ENCODE results near the gene SLC8A3. TPM values are rescaled to one million over a fixed set of nuclear protein-coding genes. Genes with fewer than 3 reads are reported as not detected.
A peak's percentile ranks its signal among the peaks of the same experiment; 100 is the strongest.

The SLC8A3 gene
- total RNA-seq, 1 donor from 2014 or later, result not detected

DNA sequence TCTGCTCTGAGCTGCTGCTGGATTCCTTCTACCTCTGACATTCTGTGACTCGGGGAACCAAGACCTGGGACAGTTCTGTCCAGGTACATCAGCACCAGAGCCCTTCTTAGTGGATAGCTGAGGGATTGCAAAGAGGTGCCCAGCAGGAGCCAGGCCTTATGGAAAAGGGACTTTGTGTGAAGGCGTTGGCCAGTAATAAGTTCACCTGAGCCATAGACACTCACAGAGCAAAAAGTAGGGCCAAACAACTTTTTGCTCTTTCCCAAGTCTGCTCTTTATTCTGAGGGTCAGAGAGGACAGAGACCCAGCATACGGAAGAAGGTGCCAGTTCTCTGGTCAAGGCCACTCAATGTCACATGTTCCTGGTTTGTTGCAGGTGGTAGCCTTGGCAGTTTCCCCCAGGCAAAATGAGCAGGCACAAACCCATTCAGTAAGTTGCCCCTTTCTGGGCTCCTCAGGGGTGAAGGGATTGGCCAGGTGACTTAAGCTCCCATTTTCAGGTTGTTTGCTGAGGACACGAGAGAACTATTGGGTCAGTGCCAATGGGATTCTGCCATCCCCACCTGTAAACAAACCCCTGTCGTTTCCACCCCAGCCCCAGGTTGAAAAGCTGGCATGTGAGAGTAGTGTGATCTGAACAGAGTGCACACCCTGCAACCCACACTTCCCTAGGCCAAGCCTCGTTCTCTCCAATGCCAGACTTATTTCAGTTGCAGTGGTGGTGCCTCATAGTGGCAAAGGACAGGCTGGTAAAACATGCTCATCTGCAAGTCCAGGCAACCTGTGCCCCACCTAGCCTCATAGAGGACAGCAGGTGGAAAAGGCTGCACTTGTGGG is 159.2 kb downstream of the SLC8A3 start:
- no peaks in the 10 kb centered on the region for H3K36me3 ChIP-seq (ENCODE audit: control insufficient read depth, insufficient read depth, low read length)
- FAIRE-seq (peak; percentile 18), DNase-seq (ENCODE audit: low read depth) (no peak)
- no peak overlapping the region for H3K4me3 ChIP-seq (ENCODE audit: low read depth, low read length)
- no peak for TF ChIP-seq CTCF (IDR thresholded peaks at IDR 0.05; ENCODE audit: insufficient read depth, low read length, severe bottlenecking)
- no peaks in the 10 kb centered on the region for H3K27me3 ChIP-seq (ENCODE audit: control insufficient read depth, insufficient read depth, low read length)

DNA sequence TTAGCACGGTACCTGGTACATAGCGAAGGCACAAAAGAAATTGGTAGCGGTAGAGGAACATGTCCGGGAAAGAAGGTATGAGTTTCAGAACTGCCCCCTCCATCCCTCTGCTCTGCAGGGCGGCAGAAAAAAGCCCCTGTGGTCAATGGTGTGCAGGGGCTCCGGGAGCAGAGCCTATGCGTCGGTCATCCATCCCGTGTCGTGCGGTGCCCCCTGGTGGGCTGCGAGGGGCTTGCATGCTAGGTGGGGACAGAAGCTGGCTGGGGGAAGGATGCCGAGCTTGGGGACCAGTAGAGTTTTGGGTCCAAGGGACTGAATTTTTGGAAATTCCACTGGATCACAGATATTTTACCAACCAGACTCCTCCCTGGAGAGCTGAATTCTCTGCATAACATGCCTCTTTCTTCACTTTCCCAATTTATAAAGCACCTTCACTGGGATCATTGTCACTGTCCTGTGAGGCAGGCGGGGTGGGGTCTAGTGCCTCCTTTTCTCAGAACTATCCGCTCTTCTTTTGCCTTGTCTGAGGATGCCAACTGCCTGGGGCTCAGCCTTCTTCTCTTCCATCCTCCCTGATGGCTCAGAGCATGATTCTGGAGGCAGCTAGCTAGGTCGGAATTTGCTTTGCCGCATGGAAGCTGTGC is 160.8 kb downstream of the SLC8A3 start:
- DNase-seq (ENCODE audit: low read depth) (peak; percentile 32), FAIRE-seq (no peak)
- H3K4me3 ChIP-seq (ENCODE audit: low read depth, low read length), result no peak overlapping the region
- H3K27me3 ChIP-seq (ENCODE audit: control insufficient read depth, insufficient read depth, low read length), result no peaks in the 10 kb centered on the region
- peaks cover 1% of the 10 kb centered on the region for H3K36me3 ChIP-seq (ENCODE audit: control insufficient read depth, insufficient read depth, low read length)
- TF ChIP-seq CTCF (IDR thresholded peaks at IDR 0.05; ENCODE audit: insufficient read depth, low read length, severe bottlenecking), result peak; percentile 92

GRCh38 chr14:70023871-70024270 is 164.9 kb downstream of the SLC8A3 start:
- no peak for TF ChIP-seq CTCF (IDR thresholded peaks at IDR 0.05; ENCODE audit: insufficient read depth, low read length, severe bottlenecking)
- no peak overlapping the region for H3K4me3 ChIP-seq (ENCODE audit: low read depth, low read length)
- no peak for FAIRE-seq
- DNase-seq (ENCODE audit: low read depth), result no peak
- H3K27me3 ChIP-seq (ENCODE audit: control insufficient read depth, insufficient read depth, low read length), result no peaks in the 10 kb centered on the region
- H3K36me3 ChIP-seq (ENCODE audit: control insufficient read depth, insufficient read depth, low read length), result peaks cover 1% of the 10 kb centered on the region

GRCh38 chr14:70022771-70023445 is 165.8 kb downstream of the SLC8A3 start:
- FAIRE-seq, result no peak
- DNase-seq (ENCODE audit: low read depth), result peak; percentile 56
- Histone ChIP-seq H3K36me3 (ENCODE audit: control insufficient read depth, insufficient read depth, low read length) (peaks cover 1% of the 10 kb centered on the region), H3K4me3 (ENCODE audit: low read depth, low read length) (no peak overlapping the region), H3K27me3 (ENCODE audit: control insufficient read depth, insufficient read depth, low read length) (no peaks in the 10 kb centered on the region)
- no peak for TF ChIP-seq CTCF (IDR thresholded peaks at IDR 0.05; ENCODE audit: insufficient read depth, low read length, severe bottlenecking)

DNA sequence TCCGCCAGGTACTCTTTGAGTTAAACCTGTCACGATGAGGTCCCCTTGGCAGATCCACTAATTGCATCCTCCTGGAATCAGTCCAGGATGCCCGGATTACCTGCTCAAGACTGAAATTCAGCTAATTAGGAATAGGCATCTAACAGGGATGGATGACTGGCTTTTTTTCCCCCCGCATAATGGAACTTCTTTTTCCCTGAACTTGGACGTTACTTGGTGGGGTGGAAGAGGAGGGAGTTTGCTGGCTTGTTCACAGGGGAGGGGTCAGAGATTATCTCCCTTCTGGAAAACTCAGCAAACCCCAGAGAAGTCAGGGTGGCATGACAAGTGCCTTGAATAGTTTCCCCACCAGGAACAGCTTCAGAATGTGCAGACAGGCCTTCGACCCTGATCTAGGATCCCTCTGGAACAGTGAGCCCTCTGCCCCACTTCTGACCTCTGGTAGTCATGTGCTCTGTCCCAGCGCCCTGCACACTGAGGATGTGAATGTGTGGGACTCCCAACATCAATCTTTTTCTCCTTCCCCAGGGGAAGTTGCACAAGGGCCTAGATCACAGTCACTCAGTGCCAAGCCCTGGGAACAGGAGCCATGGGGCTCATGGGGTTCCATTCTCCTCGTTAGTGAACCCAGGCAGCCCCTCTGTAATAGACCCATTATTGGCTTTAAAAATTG is 167.1 kb downstream of the SLC8A3 start:
- Histone ChIP-seq H3K36me3 (ENCODE audit: control insufficient read depth, insufficient read depth, low read length) (peaks cover 1% of the 10 kb centered on the region), H3K27me3 (ENCODE audit: control insufficient read depth, insufficient read depth, low read length) (no peaks in the 10 kb centered on the region), H3K4me3 (ENCODE audit: low read depth, low read length) (no peak overlapping the region)
- TF ChIP-seq CTCF (IDR thresholded peaks at IDR 0.05; ENCODE audit: insufficient read depth, low read length, severe bottlenecking), result no peak
- no peak for FAIRE-seq
- no peak for DNase-seq (ENCODE audit: low read depth)
